NCI-H1105 (cell line): ENCODE data around the gene TSSC4.

Experiments used
- DNase-seq: peaks from one replicate; lab custom pipeline; 2025; lab: John Stamatoyannopoulos, UW

The TSSC4 gene

DNA sequence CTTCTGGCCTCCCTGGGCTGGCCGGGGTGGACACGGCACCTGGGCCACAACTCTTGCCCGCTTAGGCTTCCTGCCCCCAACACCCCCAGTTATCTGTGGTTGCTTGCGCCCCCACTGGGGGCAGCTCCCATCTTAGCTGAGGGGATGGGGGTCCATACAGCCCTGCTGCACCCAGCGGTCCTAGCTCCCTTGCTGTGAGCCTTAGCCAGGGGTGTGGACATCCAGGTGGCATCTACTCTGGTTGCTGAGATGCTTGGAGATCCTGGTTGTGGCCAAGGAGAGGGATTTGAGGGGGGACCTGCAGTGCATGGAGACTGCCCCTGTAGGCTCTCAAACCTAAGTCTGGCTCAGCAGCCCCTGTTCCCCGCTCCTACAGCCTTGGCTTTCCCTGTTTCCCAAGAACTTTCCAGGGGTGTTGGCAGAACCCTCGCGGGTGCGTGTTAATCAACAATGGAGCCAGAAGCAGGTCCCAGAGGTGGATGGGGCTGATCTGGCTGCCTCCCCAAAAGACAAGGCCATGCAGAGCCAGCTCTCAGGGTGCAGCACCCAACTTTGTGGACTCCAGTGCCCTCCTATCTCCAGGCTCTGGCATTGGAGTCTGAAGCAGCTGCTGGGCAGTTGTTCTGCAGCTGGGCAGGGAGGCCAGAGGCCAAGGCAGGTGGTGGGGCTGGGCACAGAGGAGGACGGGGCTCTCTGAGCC is 47.6 kb downstream of the TSSC4 start:
- DNase-seq = no peak

DNA sequence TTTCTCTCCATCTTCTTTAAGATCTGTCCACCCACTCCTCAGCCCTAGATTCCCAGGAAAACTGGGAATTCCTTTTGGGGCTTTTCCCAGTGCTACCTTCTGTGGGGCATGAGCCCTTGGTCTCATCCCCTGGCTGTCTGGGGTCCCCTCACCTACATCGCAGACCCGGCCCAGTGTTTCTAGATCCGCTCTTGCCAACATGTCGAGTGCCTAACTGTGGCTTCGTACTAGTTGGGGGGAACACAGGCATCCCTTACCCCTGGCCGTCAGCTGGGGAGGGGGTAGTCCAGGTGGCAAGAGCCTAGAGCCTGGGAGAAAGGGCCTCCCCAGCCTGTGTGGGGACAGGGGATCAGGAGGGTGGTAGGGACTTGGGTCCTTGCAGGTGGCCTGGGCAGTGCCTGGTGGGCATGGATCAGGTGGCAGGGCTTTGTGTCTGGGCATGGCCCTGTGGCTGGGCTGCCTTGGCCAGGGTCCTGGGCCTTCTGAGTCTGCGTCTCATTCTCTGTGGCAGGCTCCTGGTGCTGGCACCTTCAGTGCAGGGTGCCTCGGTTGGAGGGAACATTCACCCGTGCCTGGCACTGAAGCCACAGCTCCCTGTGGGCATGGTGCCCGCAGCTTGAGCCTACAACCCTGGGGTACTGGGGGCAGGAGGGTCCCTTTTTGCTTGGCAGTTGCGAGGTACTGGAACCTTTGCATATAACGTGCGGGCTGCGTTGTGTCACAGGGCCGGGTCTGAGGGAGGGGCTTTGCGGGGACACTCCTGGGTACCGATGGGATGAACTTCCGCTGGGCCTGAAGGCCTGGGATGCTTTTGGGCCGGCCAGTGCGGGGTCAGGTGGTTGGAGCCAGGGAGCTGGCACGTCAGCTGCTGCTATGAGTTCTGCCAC is 48.4 kb downstream of the TSSC4 start:
- DNase-seq = no peak

DNA sequence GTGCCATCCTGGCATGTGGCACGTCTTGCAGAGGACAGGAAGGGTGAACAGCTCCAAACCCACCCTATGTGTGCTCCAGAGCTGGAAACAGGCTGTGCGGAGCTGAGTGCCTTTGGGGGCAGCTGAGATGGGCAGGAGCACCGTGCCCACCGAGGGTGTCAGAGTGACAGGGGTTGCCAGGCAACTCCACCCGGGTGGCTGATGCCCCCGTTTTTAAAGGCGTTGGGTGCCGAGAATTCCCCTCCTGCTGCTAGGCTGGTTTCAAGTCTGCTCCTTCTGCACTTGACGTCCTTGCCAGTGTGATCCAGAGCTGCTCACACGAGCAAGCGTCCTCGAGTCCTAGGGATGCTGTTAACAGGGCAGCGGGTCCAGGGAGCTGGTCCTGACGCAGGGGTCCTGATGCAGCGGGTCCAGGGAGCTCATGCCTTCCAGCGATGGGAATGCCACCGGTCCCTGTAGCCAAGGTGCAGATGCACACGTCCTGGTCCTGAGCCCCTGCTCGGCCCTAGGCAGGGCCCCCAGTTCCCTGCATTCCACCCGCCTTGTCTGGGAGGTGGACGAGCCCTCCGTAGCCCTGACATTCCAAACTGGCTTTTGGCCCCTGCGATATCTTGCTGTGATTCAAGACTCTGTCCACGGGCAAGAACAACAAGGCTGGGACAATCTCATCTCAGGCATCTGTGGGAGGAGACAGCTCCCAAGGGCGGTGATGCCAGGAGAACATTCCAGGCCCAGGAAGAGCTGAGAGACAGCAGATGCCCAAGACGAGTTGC is 49.2 kb downstream of the TSSC4 start:
- no peak for DNase-seq

DNA sequence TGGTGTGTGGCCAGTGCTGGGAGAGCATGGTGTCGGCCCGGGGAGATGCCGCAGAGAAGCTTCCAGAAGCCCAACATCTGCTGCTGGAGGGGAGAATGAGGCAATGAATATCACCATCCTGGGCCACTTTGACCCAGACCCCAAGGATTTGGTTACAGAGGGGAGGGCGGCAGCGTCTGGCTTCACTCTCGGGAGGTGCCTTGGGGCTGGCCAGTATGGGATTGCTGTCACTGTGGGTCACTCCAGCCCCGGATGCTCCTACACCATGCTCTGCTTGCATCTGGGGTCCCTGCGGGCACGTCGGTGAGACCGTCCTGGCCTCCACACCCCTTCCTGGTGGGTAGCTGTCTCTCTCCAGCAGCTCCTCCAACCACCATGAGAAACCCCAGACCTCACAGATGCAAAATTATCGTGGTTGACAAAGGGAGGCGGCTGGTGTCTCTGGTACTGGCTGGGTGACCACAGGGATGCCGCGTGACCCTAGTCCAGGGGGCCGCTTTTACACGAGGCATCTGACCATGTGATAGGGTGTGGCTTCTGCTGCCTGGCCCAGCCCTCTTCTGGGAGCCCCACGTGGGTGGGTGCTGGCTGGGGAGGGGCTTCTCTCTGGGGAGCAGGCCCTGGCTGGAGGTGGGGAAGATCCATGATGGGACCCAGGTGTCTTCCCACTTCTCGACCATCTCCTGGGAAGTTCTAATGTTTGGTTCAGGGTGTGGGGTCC is 49.9 kb downstream of the TSSC4 start:
- DNase-seq = no peak

DNA sequence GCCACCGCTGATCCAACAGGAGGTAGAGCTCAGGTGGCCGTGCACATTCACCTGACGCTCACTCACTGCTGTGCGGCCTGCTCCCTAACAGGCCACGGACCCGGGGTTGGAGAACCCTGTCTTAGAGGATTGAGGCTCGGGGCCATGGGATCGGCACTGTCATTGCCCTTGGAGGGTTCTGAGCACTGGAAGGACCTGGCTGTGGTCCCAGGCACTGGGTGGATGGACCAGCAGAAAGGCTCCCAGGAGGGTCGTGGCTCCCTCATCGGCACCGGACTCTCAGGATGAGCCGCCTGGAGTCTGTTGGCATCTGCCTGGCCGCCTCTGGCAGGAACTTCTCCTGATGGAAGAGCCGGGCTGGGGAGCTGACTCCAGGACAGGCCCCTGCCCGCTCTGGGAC is 50.8 kb downstream of the TSSC4 start:
- no peak for DNase-seq

DNA sequence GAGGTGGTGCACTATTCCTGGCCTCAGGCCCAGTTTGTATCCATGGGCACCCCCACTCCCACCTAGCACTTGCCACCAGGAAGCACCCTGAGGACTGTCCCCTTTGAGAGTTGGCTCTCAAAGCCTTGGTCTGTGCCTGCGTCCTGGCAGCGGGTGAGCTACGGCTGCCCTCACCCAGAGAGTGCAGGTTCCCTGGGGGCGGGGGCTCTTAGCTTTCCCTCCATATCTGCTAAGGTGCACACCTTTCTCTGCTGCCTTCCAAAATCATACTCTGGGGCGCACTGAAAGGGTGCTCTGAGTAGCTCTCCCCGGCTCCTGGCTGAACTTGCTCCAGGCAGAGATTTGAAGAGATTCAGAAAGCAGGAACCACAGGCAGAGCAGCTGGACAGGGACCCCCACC is 51.4 kb downstream of the TSSC4 start:
- DNase-seq = no peak

DNA sequence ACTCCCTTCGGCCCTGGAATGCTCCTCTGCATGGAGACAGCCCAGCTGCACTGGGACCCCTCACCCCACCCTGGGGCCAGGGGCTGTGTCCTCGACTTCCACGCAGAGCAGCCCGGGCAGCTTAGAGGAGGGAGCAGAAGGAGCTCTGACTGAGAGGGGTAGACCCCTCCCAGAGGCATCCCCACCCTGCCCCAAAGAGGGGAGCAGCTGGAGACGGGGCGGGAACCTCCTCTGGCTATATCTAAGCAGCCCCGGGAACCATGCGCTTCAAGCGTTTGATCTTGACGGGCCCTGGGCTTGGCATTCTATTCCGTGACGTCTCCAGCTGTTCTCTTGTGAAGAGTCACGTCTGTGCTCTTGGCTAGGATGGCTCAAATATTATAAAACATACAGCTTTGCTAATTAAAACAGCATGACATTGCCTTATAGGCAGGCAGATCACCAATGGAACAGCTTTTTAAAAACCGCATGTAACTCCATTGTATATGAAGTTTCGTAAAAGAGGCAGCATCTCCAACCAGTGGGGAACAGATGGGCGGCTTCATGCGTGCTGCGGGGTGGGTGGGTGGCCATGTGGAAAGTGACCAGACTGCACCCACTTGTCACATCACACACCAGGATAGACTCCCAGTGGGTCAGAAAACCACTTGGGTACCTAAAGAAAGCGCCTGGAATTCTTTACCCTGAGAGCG is 51.9 kb downstream of the TSSC4 start:
- DNase-seq = no peak

DNA sequence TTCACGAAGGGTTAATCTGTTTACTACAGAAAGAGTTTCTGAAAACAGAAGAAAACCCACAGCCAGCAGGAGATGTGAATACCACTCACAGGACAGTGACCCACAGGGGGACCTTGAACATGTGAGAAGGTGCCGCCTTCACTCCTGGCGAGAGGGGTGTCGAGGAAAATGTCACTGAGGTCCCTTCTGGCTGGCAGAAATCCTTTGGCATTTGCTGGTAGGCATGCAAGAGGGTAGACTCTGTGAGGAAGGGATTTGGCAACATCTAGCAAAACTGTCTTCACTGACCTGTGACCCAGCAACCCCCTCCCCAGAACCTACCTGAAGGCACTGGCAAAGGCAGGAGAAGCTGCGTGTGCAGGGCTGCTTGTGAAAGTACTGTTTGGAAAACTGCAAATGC is 52.9 kb downstream of the TSSC4 start:
- no peak for DNase-seq
